OCI-M2 (cell line): ENCODE measurements around the gene CD276.
"Not testable (repeated sequence)": the region's sequence is repeated elsewhere in the genome, so short reads cannot be mapped to it uniquely, and the experiment has no call there.

Source experiments
- DNase-seq: peaks from one replicate; lab custom pipeline; 2025; ENCODE audit not compliant: unreplicated experiment; lab: John Stamatoyannopoulos, UW

The CD276 gene

DNA sequence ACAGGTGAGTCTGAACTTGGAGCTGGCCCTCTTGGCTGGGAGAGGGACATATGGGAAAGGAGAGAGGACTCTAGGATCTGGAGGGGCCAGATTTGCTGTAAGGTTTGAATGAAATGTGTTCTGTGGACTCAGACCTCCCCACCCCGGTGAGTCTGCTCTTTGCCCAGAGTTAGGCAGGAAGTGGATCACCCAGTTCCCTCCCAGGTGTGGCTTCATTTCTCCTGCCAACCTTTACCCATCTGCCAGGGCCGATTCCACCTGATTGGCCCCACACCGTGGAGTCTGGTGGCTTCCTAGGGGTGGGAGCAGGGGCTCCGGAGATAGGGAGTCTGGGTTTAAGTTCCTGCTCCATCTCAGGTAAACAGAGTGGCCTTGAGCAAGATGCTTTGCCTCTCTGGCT lies 25.5 kb downstream of the CD276 start:
- no peak for DNase-seq

DNA sequence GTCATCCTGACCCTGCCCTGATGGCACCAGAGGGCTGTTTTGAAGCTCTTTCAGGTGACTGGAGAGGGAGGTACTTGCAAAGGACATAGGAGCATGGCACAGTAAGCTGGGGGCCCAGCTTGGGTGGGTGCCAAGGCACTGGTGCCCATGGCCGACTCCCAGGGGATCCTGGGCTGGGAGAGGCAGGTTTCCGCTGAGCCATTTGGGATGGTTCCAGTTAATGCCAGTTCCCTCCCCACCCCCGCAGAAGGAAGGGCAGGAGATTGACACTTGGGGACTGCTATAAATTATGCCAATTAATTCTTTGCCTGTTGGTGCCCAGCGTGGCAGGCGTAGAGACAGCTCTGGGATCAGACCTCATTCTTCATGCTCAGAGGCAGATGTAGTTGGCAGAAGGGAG lies 26.1 kb downstream of the CD276 start:
- DNase-seq: no peak

DNA sequence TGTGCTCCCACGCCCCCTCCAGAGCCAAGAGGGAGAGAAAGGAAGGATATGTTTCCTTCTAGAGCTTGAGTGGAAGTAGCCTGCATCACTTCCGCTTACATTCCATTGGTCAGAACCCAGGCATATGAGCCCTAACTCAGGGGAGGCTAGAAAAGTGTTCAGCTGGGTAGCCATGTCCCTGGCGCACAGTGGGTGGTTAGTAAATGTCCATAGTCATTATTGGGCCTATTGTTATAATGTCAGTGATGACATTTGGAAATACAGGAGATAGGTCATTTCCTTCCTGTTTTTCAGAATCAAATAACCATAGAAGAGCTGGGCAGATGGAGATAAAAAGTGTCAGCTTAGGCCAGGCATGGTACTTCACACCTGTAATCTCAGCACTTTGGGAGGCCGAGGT lies 27.3 kb downstream of the CD276 start:
- DNase-seq: no peak

DNA sequence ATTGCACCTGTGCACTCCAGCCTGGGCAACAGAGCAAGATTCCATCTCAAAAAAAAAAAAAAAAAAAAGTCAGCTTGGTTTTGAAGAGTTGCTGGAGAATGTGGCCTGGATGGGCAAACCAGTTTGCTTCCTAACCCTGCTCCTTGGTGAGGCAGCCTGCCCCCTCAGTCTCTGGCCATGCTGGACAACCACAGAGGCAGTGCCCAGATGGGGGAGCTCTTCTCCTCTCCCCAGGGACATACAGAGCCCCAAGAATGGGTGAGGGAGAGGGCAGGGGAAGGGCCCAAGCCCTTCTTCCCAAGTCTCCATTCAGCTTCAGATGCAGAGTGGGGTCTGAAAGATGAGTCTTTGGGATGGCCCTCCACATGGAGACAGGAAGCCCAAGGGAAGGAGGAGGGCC lies 27.9 kb downstream of the CD276 start:
- DNase-seq: no peak

DNA sequence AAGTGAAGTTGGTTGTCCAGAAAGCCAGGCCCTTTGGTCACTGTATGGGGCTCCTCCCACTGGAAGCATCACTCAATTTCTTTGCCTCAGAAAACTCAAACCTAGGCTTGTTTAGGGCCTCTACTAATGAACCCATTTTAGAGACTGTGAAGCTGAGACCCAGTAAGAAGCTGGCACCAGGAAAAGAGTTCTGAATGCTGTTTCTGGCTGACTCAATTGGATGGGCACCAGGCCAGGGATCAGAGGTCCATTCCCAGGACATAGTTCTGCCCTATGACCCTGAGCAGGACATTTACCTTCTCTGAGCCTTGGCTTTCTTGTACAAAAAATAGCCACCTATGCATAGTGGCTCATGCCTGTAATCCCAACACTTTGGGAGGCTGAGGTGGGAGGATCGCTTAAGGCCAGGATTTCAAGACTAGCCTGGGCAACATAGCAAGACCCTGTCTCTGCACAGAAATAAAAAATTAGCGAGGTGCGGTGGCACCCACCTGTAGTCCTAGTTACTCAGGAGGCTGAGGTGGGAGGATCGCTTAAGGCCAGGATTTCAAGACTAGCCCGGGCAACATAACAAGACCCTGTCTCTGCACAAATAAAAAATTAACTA lies 30.6 kb downstream of the CD276 start:
- no peak for DNase-seq

DNA sequence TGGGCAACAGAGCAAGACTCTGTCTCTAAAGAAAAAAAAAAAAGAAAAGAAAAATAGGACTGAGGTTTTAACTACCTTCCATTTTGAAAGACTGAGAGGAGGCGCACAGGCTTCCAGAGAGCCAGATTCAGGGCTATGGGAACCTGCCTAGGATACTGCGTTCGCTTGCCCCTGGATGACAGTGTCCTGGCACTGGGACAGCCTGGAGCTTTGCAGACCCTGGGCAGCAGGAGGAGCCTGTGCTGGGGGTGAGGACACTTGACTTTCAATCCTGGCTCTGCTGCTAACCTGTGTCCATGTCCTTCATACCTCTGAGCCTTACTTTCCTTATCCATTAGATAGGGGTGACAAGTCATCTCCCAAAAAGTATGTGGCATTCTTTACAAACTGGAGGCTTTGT lies 31.2 kb downstream of the CD276 start:
- DNase-seq: no peak

DNA sequence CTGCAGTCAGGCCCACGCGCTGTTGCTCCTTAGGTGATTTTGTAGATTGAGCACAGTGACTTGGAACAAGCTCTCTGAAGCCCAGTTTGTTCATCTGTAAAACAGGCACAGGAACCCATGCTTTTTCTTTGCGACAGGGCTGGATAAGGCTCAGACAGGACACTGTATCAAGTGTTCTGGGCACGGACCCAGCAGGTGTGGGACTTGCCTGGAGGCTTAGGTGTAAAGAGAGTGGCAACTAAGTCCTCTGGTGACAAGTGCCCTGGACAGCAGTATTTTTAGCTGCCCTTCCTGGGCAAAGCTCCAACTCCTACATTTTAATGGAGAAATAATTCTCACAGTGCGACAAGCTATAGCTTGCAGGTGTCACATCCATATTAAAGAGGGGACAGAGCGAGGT lies 32.2 kb downstream of the CD276 start:
- DNase-seq: no peak

DNA sequence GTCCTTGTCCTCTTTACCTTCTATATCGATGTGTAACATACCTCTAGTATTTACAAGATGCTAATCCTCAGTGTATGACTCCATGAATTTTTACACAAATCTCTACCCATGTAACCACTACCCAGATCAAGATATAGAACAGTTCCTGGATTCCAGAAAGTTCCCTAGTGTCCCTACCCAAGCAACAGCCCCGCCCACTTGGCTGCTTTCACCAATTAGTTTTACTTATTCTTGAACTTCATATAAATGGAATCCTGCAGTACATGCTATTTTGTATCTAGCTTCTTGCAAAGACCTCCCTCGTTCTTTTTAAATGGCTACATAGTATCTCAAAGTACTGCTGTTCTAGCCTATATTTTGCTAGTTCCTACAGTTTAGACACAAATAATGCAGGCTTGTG lies 33.0 kb downstream of the CD276 start:
- DNase-seq: no peak

DNA sequence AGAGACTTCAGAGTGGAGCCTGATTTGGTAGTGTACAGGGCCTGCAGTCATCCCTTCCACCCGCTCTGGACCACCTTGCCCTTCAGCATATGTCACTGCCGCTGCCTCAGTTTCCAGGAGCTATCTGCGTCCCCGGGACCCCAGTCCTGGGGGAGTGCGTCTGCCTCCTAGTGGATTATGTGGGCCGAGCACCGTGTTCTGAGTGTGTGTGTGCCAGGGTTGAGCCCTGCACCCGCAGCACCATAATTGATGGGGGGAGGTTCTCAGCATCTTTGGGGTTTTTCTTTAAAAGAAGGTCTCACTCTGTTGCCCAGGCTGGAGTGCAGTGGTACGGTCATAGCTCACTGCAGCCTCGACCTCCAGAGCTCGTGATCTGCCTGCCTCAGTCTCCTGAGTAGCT lies 33.6 kb downstream of the CD276 start:
- no peak for DNase-seq

DNA sequence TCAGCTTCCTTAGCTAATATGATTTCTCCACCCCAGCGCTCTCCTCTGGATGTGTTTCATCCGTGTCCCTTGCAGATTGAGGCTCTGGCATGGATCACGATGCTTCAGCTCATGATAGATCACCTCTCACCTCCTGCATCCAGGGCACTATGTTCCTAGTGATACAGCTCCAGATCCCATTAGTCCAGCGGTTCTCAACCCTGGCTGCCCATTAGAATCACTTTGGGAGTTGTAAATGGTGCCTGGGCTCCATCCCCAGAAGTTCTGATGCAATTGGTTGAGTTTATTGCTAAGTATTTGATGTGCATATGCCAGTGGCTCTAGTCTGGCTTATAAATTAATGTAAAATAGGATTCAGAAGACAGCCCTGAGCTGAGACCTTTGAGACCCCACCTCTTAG lies 34.5 kb downstream of the CD276 start:
- DNase-seq: no peak

DNA sequence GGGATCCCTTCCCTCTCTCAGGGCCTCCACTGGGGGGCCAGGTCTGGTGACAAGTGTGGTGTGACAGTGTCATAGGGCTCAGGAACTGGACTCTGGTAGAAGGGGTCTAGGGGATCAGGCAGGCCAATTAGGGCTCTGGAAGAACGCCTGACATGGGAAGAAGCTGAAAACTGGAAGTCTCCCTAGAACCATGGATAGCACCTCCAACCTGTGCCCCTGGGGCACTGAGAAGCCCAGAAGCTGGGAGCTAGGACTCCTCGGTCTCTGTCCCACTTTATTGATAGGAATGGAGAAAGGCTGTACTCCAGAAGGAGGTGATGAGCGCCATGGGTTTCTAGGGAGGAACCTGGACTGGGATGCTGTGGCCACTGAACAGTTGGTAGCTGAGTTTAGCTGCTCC lies 38.2 kb downstream of the CD276 start:
- DNase-seq: no peak

DNA sequence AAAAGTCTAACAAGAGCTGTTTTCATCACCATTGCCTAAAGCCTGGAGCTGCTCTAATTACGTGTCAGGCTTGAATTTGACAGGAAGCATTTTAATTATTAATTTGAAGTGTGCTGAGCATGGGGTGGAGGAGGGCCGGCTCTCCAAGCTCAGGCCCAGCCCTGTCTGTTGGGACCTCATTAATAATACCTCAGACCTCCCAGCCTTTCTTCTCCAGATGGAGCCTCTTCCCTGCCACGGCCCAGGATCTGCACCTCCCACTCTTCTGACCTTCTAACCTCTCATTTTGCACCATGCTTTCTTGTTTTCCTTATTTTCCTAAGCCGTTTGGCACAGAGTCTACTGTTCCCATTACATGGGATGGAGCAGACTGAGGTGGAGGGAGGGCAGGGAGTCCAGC lies 39.0 kb downstream of the CD276 start:
- no peak for DNase-seq

DNA sequence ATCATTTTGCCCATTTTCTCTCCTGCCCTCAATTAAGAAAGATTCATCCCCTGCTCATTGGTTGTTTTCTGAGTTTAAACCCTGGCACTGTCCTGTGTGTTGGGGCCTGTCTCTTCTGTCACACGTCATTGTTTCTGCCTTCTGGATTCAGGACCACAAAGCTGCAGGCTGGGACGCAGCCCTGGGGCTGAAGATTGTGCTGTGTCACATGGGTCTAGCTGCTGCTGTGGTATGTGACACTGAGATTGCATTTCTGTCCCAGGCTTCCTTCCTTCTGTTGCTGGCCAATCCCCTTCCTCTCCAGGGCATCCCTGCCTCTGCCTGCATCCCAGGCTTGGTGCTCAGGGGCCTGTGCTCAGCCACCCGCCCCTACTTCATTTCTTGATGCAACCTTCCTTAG lies 40.0 kb downstream of the CD276 start:
- no peak for DNase-seq

DNA sequence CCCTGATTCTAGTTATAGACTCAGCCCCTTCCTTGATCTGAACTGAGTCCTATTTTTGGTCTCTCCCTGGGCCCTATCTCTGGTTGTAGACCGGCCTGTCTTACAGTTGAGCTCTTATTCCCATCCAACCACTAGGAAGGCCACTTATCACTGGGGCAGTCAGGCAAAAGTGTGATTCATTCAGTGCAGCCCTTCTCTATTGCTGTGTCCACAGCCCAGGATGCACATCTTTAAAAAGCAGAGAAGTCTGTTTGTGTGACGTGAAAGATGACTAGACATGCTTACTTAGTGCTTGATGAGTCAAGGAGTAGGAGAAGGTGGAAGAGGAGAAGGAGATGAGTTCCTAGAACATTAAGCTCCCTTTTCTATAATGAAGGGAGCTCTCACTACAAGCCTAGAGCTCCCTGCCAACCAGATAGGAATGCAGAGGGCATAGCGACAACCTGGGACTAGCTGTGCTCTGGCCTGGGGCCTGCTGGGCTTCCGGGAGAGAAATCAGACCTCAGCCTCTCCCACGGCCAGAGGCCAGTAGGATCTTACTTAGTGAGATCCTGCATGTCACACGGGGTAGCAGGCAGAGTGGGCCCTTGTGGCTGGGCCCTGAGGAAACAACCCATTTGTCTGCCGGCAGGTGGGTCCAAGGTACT lies 43.3 kb downstream of the CD276 start:
- no peak for DNase-seq

DNA sequence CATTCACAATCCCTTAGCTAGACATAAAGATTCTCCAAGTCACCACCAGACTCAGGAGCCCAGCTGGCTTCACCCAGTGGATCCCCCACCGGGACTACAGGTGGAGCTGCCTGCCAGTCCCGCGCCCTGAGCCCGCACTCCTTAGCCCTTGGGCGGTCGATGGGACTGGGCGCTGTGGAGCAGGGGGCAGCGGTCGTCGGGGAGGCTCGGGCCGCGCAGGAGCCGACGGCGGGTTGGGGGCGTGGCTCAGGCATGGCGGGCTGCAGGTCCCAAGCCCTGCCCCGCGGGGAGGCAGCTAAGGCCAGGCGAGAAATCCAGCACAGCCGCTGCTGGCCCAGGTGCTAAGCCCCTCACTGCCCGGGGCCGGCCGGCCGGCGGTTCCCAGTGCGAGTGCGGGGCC lies 47.9 kb downstream of the CD276 start:
- not testable (repeated sequence) for DNase-seq

DNA sequence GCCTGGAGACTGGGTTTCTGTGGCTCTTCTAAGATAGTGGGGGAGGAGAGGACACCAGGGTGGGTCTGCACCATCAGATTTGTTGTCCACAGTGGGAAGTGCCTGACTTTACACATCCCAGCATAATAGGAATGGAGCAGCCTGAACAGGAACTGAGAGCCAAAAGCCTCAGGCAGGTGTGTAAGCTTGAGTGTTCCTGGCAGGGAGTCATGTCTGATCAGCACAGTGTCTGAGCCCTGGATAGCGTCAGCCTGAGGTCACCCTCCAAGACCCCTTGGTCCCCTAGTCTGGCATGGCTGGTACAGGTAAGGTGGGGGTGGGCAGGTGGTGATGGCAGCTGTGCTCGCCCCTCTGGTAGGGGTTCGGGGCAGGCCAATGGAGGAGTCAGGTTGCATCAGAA lies 48.7 kb downstream of the CD276 start:
- DNase-seq: no peak

DNA sequence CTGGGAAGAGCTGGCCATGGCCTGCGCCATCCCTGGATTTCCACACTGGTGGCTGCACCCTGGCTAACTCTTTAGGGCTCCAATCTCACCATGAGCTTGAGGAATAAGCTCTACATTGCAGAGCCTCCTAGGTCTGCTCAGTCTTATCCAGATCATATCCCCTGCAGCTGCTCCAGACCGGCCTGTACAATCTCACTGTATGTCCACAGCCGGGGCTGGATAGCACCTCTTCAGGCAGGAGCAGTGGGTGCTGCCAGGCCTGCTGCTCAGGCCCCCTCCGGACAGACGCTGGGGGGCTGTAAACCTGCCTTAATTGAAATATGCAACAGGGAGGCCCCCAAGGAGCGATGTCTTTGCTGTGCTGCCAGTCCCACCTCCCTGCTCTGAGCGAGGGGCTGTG lies 53.4 kb downstream of the CD276 start:
- DNase-seq: no peak

DNA sequence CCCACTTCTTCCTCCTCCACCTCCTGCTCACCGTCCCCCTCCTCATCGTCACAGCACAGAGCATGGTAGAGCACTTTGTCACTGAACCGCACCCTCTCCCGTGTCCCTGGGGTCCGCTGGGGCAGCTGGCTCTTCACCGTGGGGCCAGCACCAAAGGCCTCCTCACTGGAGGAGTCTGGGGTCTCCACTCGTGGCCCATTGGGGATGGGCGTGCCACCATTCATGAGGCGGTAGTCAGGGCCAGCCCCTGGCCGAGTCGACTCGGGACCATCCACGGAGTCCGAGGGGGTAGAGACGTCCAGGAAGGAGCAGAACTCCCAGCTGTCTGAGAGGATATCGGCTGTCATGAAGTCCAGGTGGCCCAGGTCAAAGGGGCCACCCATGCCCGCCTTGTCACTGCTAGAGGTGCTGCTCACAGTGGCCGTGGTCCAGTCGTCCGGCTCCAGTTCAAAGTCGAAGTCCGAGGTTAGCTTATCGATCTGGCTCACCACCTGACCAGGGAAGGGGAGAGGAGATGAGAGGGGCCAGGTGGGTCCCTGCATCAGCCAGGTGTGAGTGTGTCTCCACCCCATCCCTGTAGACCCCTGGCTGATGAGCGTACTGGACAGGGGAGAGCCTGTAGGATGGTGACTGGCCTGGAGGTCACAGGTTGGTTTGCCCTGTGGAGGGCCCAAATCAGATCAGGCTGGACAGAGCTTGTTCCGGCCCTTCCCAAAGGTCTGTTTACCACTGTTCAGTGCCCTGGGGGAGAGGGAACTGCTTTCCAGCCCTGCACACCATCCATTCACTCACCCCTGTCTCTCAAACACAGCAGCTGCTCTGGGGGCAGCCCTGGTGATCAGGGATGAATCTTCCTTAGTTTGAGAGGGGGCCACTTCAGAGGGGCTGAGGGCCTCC lies 56.2 kb downstream of the CD276 start:
- no peak for DNase-seq

DNA sequence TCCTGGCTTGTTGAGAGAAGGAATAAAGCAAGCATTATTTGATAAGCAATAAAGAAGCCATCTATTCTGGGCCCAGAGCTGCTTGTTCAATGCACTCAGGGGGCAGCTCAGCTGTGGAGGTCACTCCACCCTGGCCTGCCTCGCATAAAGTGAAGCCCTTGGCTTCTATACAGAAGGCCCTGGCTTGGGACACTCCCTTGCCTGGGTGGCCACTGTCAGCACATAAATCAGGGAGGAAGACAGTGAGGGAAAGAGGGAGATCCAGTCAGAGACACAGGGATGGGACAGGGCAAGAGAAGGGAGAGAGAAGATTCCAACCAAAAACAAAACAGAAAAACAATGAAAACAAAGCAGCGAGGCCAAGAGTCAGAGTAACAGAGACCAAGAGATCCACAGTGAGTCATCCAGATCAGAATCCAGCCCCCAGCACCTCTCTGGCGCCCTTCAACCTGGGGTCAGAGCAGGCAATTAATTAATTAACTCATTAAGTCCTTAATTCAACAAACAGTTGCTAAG lies 57.2 kb downstream of the CD276 start:
- DNase-seq: no peak

DNA sequence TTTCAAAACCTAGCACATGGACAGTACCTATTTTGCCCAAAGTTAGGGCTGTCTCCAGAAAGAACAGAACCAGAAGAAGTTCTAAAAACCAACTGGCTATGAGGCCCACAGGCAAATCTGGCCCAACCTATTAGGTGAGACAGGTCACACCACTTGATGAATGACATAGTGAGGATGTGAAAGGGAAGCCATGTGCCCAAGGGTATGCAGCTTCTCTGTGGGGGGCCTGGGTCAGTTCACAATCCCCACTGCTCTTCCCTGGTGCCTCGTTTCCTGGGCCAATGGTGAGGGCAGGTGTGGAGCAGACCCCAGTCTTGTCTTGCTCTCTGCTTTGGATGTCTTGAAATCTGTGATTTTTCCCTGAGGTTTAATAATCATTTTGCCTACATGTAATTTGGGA lies 60.1 kb downstream of the CD276 start:
- no peak for DNase-seq

DNA sequence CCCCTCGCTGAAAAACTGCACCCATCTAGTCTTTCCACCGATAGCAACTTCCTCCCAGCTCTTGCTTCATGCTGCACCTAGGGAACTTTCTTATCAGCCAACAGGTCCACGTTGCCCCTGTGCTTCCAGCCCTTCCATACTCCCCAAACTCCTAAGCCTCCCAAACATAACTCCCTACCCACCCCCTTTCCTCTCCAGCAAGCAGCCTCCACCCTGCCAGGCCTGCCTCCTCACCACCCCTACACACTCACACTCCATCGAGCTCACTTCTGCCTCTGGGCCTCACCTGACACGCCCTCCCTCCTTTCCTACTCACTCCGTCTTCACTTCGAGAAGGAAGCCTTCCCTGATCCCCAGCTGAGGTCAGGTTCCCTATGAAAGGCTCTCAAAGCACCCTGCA lies 60.9 kb downstream of the CD276 start:
- DNase-seq: no peak

DNA sequence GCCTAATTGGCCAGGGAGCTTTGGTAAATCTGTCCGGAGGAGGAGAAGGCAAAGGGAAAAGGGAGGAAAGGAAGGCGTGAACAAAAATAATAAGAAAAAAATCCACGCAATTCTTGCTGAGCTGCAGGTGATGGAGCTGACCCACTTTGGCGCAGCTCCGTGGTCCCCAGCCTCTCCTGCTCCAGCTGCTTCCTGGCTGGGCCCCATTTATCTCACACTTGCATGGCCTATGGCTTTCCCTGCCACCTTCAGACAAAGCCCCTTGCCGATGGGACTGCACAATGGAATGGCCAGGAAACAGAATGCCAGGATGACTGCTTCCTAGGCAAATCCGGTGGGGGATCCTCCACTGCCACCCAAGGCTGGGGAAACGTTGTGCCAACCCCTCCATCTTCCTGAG lies 62.1 kb downstream of the CD276 start:
- no peak for DNase-seq
